ENCODE results near the gene GPR183. TPM values are rescaled to one million over a fixed set of nuclear protein-coding genes. Genes with fewer than 3 reads are reported as not detected.
A peak's percentile ranks its signal among the peaks of the same experiment; 100 is the strongest.

The GPR183 gene
- total and polyA plus RNA-seq, 2 of the 8 experiments (the other 6 are each of a cell fraction or from before 2014, with no cell fraction given): not detected

GRCh38 chr13:99352351-99353245 lies 45.4 kb upstream of the GPR183 start:
- peak in 1 of 2 experiments; percentile 36 for DNase-seq (ENCODE audit: low read depth in 1 of 2, low spot score in 2 of 2)
- Histone ChIP-seq H2BK15ac (ENCODE audit: low read length) (no peak overlapping the region), H2BK5ac (ENCODE audit: low read depth, low read length) (no peak overlapping the region; the same call in 1 of the 2 replicates), H3K79me1 (ENCODE audit: low read depth, low read length) (peaks cover 2% of the 10 kb centered on the region; the same call in 1 of the 2 replicates), H4K8ac (ENCODE audit: extremely low read depth, insufficient read depth, low read length) (no peak overlapping the region), H4K5ac (ENCODE audit: insufficient read length, low read depth, low read length) (no peak overlapping the region), H3K9ac (replicated peaks in 1 of 4; ENCODE audit: extremely low read depth in 1 of 4, low read depth in 3 of 4, low read length in 3 of 4) (no peak overlapping the region), H2BK120ac (replicated peaks; ENCODE audit: low read depth, low read length) (no peak overlapping the region), H3K4ac (replicated peaks; ENCODE audit: insufficient read length, low read depth, low read length) (no peak overlapping the region), H3K27ac (ENCODE audit: low read depth, low read length) (no peak overlapping the region), H3K14ac (ENCODE audit: insufficient read length) (no peak overlapping the region), H4K91ac (replicated peaks; ENCODE audit: insufficient read length, low read length) (no peak overlapping the region), H3K56ac (replicated peaks; ENCODE audit: insufficient read length, low read depth, low read length) (no peak overlapping the region), H3K9me3 (ENCODE audit: insufficient read depth in 2 of 2, low read depth in 1 of 2, low read length in 1 of 2) (no peaks in the 10 kb centered on the region), H3K27me3 (replicated peaks in 1 of 4; ENCODE audit: control insufficient read depth in 3 of 4, extremely low read depth in 1 of 4, insufficient read depth in 3 of 4, low read length in 3 of 4) (no peaks in the 10 kb centered on the region), H3K4me2 (ENCODE audit: insufficient read depth in 1 of 2, low read depth in 2 of 2, low read length in 2 of 2) (no peak overlapping the region), H3K4me1 (replicated peaks in 1 of 4; ENCODE audit: control insufficient read depth in 3 of 4, insufficient read depth in 4 of 4, low read length in 3 of 4) (no peaks in the 10 kb centered on the region), H3K18ac (ENCODE audit: extremely low read depth, low read length) (no peak overlapping the region), H3K23me2 (ENCODE audit: low read depth, low read length) (no peaks in the 10 kb centered on the region), H2BK20ac (ENCODE audit: low read length) (no peak overlapping the region), H3K23ac (ENCODE audit: insufficient read length) (no peak overlapping the region), H4K20me1 (replicated peaks in 1 of 2; ENCODE audit: control insufficient read depth in 1 of 2, insufficient read depth in 2 of 2, low read length in 2 of 2) (peaks cover 0 to 3% of the 10 kb centered on the region in 2 experiments), H2AFZ (ENCODE audit: low read length) (no peak overlapping the region), H3K36me3 (ENCODE audit: control insufficient read depth in 2 of 4, insufficient read depth in 4 of 4, low read length in 3 of 4) (peaks cover 3 to 12% (median 5%) of the 10 kb centered on the region in 4 experiments; a peak in 4 of 8 replicates), H2BK12ac (ENCODE audit: low read depth, low read length) (no peak overlapping the region), H3K79me2 (ENCODE audit: control insufficient read depth in 1 of 2, insufficient read depth in 2 of 2, low read length in 2 of 2) (no peaks in the 10 kb centered on the region), H2AK5ac (ENCODE audit: low read depth, low read length) (no peak overlapping the region), H3K4me3 (ENCODE audit: extremely low read depth in 1 of 4, insufficient read depth in 2 of 4, low read depth in 3 of 4, low read length in 4 of 4) (no peak overlapping the region)
- WGBS, 2 experiments (ENCODE audit: extremely low coverage in 1 of 2, insufficient coverage in 1 of 2, insufficient read length in 1 of 2, insufficient replicate concordance in 2 of 2, low coverage in 1 of 2, low lambda C conversion rate in 2 of 2, missing lambda C conversion rate in 1 of 2): 91% methylated on average over 17 of the region's 17 CpGs; no CpG with 5 or more reads in 1 of the 2 experiments
- CTCF ChIA-PET (ENCODE audit: partially characterized antibody): interaction anchor here (0.8 to 3.3 kb wide), 16 partner anchors 10 to 258 kb away, joined by 3 to 20 read pairs (median 4); no protein-coding TSS in a partner anchor
- POLR2A ChIA-PET (ENCODE audit: partially characterized antibody): interaction anchor here (0.8 to 1.5 kb wide), 3 partner anchors 9 to 153 kb away, joined by 3 to 6 read pairs (median 3); no protein-coding TSS in a partner anchor
- TF ChIP-seq NANOG (IDR thresholded peaks at IDR 0.05; ENCODE audit: insufficient read depth, low read depth, low read length, poor library complexity, severe bottlenecking): no peak
- no peak for TF ChIP-seq RNF2 (IDR thresholded peaks at IDR 0.05; ENCODE audit: borderline replicate concordance, low read depth, low read length, missing control alignments, poor library complexity, severe bottlenecking)
- peak in 1 of 3 experiments; percentile 15; a peak in 1 of 4 replicates for TF ChIP-seq CTCF (IDR thresholded peaks at IDR 0.05; ENCODE audit: control extremely low read depth in 1 of 3, insufficient read depth in 1 of 3, low read depth in 1 of 3, low read length in 3 of 3)
- TF ChIP-seq TAF1 (IDR thresholded peaks at IDR 0.05; ENCODE audit: low read depth, low read length): no peak
- no peak for TF ChIP-seq SP2 (IDR thresholded peaks at IDR 0.05; ENCODE audit: low read length)
- FAIRE-seq: no peak
